Mesenchymal stem cell (in vitro differentiated cells and primary cell): ENCODE data around the gene JOSD1.

Experiments used
- DNase-seq: peaks from one replicate; pipeline ENCODE4 v3.0.0-alpha.2; 2013
- H2AFZ ChIP-seq: one replicate; pipeline ENCODE4 v1.6.1; 2013; ENCODE audit warnings: low read depth, mild to moderate bottlenecking, control low read depth, inconsistent platforms, low read length, moderate library complexity
- H2AK5ac ChIP-seq: 2 replicates; pipeline ENCODE4 v1.6.1; 2013; ENCODE audit warnings: low read length, moderate library complexity, mild to moderate bottlenecking, inconsistent platforms; ENCODE audit not compliant: severe bottlenecking
- H2BK120ac ChIP-seq: one replicate; pipeline ENCODE4 v1.6.1; 2013; ENCODE audit warnings: low read depth, mild to moderate bottlenecking, inconsistent platforms, low read length, moderate library complexity
- H2BK12ac ChIP-seq, 2 experiments: one replicate each; pipeline ENCODE4 v1.6.1; 2013; ENCODE audit warnings: inconsistent platforms in 2 of 2, low read length in 2 of 2, mild to moderate bottlenecking in 2 of 2, moderate library complexity in 2 of 2, control low read depth in 1 of 2
- H2BK15ac ChIP-seq: one replicate; pipeline ENCODE4 v1.6.1; 2013; ENCODE audit warnings: mild to moderate bottlenecking, low read depth, inconsistent platforms; ENCODE audit not compliant: poor library complexity, severe bottlenecking
- H2BK5ac ChIP-seq: 2 replicates; pipeline ENCODE4 v1.6.1; 2013; ENCODE audit warnings: low read depth, mild to moderate bottlenecking, low read length, control low read depth, inconsistent platforms; ENCODE audit not compliant: poor library complexity, severe bottlenecking
- H3K14ac ChIP-seq, 2 experiments: one replicate each; pipeline ENCODE4 v1.6.1; 2013; ENCODE audit warnings: inconsistent platforms in 2 of 2, low read length in 2 of 2, control low read depth in 1 of 2, mild to moderate bottlenecking in 1 of 2, moderate library complexity in 1 of 2
- H3K18ac ChIP-seq, 2 experiments: one replicate each; pipeline ENCODE4 v1.6.1; 2013; ENCODE audit warnings: inconsistent platforms in 2 of 2, low read length in 2 of 2, control low read depth in 1 of 2, low read depth in 1 of 2, mild to moderate bottlenecking in 1 of 2
- H3K23ac ChIP-seq, 2 experiments: one replicate each; pipeline ENCODE4 v1.6.1; 2013; ENCODE audit warnings: inconsistent platforms in 2 of 2, low read length in 2 of 2, mild to moderate bottlenecking in 2 of 2, moderate library complexity in 2 of 2, control low read depth in 1 of 2
- H3K27ac ChIP-seq: 2 replicates; pipeline ENCODE4 v1.5.1; 2013; ENCODE audit warnings: mild to moderate bottlenecking, moderate library complexity, low read length, control low read depth, inconsistent platforms; ENCODE audit not compliant: poor library complexity, severe bottlenecking
- H3K27me3 ChIP-seq, 2 experiments: 2 replicates each; pipeline versions ENCODE4 v1.6.1 to v1.7.0; 2013; ENCODE audit warnings: low read length in 2 of 2, mild to moderate bottlenecking in 2 of 2, moderate library complexity in 2 of 2, control low read depth in 1 of 2, inconsistent platforms in 1 of 2; ENCODE audit not compliant: control insufficient read depth in 1 of 2, insufficient read depth in 1 of 2
- H3K36me3 ChIP-seq, 2 experiments: 2 replicates each; pipeline versions ENCODE4 v1.6.1 to v1.7.0; 2013; ENCODE audit warnings: low read length in 2 of 2, control low read depth in 1 of 2, inconsistent platforms in 1 of 2, low read depth in 1 of 2, mild to moderate bottlenecking in 1 of 2; ENCODE audit not compliant: insufficient read depth in 2 of 2, control insufficient read depth in 1 of 2
- H3K4ac ChIP-seq, 2 experiments: one replicate each; pipeline ENCODE4 v1.6.1; 2013; ENCODE audit warnings: inconsistent platforms in 2 of 2, low read length in 2 of 2, mild to moderate bottlenecking in 2 of 2, moderate library complexity in 2 of 2, control low read depth in 1 of 2, low read depth in 1 of 2
- H3K4me1 ChIP-seq: 2 replicates; pipeline ENCODE4 v1.6.1; 2013; ENCODE audit warnings: low read depth, low read length, control low read depth; ENCODE audit not compliant: control insufficient read depth, insufficient read depth
- H3K4me2 ChIP-seq: 2 replicates; pipeline ENCODE4 v1.6.1; 2013; ENCODE audit warnings: low read length, mild to moderate bottlenecking, inconsistent platforms; ENCODE audit not compliant: poor library complexity, severe bottlenecking
- H3K4me3 ChIP-seq, 2 experiments: 2 replicates each; pipeline versions ENCODE4 v1.5.1 to v1.7.0; 2013; ENCODE audit warnings: low read length in 2 of 2, mild to moderate bottlenecking in 2 of 2, control low read depth in 1 of 2, low read depth in 1 of 2; ENCODE audit not compliant: insufficient read depth in 1 of 2
- H3K79me1 ChIP-seq: replicated peaks from 2 replicates; pipeline ENCODE4 v1.6.1; 2013; ENCODE audit warnings: mild to moderate bottlenecking, control low read depth, low read length, inconsistent platforms; ENCODE audit not compliant: poor library complexity, severe bottlenecking
- H3K9ac ChIP-seq: 2 replicates; pipeline ENCODE4 v1.7.0; 2013; ENCODE audit warnings: mild to moderate bottlenecking, low read length, moderate library complexity
- H3K9me3 ChIP-seq: 2 replicates; pipeline ENCODE4 v1.7.0; 2013; ENCODE audit warnings: mild to moderate bottlenecking, low read length; ENCODE audit not compliant: control insufficient read depth
- H4K8ac ChIP-seq: one replicate; pipeline ENCODE4 v1.6.1; 2013; ENCODE audit warnings: inconsistent platforms, mild to moderate bottlenecking, low read length, moderate library complexity
- H4K91ac ChIP-seq: one replicate; pipeline ENCODE4 v1.6.1; 2013; ENCODE audit warnings: mild to moderate bottlenecking, low read length, inconsistent platforms
- WGBS: methylation state at CpG from one replicate; pipeline ENCODE4 v1.1.7; 2013; ENCODE audit warnings: mixed read lengths; 5-methylcytosine and 5-hydroxymethylcytosine counted together

JOSD1 gene

DNA sequence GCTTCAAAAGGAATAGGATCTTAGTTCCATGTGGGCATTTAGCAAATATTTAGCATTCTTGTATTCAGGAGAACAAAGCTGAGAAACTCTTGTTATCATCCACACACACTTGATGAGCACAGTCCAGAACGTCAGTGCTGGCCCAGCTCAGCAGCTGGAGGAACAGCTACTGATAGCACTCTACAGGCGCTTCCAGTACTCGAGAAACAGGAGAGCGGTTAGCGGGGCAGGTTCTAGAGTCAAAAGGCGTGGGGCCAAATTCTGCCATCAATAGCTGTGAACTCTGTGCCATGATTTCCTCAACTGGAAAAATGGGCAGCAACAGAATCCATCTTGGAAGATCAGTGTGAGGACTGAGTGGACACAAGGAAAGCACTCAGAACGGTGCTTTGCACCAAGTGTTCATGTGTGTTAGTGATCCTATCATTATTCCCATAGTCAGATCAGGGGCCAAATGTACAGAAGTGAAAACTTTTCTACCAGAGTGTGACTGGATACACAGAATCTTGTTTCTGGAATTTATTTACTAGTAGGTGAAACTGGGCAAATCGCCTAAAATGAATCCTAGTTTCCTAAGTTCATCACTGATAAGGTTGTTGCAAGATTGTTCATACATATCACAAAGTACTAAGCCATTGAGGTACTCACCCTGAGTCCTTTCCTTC lies 3.2 kb downstream of the JOSD1 start:
- WGBS, result 74% methylated on average over 7 of the region's 8 CpGs
- no peak overlapping the region for H4K8ac ChIP-seq

DNA sequence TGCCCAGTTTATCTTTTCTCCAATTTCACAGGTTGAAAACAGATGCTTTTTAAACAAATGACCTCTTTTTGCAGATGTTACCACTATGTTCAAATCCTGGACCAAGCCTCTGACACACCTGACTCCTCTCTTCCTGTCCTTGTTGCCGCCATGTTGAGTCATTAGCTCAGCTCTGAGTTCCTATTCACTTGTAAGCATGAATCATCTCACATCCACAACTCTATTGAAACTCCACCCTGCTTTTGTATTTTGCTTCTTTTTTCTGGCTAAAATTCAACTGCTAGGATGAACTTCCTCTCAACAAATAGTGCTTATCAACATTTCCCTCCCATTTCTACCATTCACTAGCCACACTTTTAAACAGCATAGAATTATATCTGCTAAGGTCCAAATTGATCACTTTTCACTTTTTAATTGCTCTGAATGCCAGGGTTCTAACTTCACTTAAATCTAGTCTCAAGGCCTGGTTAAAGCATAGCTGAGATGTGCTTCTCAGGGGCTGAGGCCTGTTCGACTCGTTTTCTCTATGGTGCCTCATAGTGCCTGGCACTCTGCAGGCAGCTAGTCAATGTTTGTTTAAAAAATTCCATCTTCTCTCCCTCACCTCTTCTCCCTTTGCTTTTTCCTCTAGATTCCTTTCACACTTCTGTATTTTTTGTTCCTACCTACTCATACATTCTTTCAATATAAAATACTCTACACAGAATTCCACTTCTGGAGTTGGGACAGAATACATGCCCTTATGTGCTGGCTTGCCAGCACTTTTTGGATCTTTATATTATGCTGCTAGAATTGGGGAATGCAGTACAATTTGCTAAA lies 3.9 kb downstream of the JOSD1 start:
- Histone ChIP-seq H3K18ac (no peak overlapping the region), H3K27me3 (no peaks in the 10 kb centered on the region), H3K4me1 (peaks cover 18% of the 10 kb centered on the region), H4K8ac (no peak overlapping the region), H2AFZ (no peak overlapping the region), H2BK15ac (no peak overlapping the region), H3K36me3 (peaks cover 0 to 37% of the 10 kb centered on the region in 2 experiments), H2AK5ac (peak overlapping the region; percentile 47), H3K4me2 (peak overlapping the region; percentile 60), H3K27ac (peak overlapping the region; percentile 79), H2BK5ac (no peak overlapping the region), H3K14ac (no peak overlapping the region), H3K79me1 (peaks cover 7% of the 10 kb centered on the region), H3K23ac (no peak overlapping the region), H3K9me3 (no peaks in the 10 kb centered on the region), H3K4me3 (peak overlapping the region in 1 of 2 experiments; percentile 30), H2BK12ac (no peak overlapping the region), H3K9ac (peak overlapping the region; percentile 66), H4K91ac (no peak overlapping the region), H3K4ac (no peak overlapping the region), H2BK120ac (no peak overlapping the region)
- DNase-seq, result peak; percentile 73
- 23% methylated on average over 3 of the region's 3 CpGs for WGBS

More for the DNA sequence above, 3.2 kb downstream of the JOSD1 start:
- Histone ChIP-seq H3K27me3 (no peaks in the 10 kb centered on the region), H3K9ac (peak overlapping the region; percentile 66), H2BK12ac (no peak overlapping the region), H4K91ac (no peak overlapping the region), H2BK120ac (no peak overlapping the region), H3K4ac (no peak overlapping the region), H3K14ac (no peak overlapping the region), H3K4me1 (peaks cover 18% of the 10 kb centered on the region), H3K79me1 (peaks cover 6% of the 10 kb centered on the region), H3K23ac (no peak overlapping the region), H3K9me3 (no peaks in the 10 kb centered on the region), H3K27ac (peak overlapping the region; percentile 79), H3K4me2 (peak overlapping the region; percentile 76), H2BK5ac (no peak overlapping the region), H2BK15ac (no peak overlapping the region), H3K18ac (no peak overlapping the region), H3K36me3 (peaks cover 0 to 32% of the 10 kb centered on the region in 2 experiments), H3K4me3 (peak overlapping the region in 1 of 2 experiments; percentile 89), H2AFZ (no peak overlapping the region), H2AK5ac (peak overlapping the region; percentile 61)
- peak; percentile 53 for DNase-seq

GRCh38 chr22:38694940-38695339 lies 5.8 kb downstream of the JOSD1 start:
- Histone ChIP-seq H3K36me3 (peaks cover 11 to 53% of the 10 kb centered on the region in 2 experiments), H3K9ac (no peak overlapping the region), H3K27me3 (no peaks in the 10 kb centered on the region), H3K23ac (no peak overlapping the region), H3K27ac (no peak overlapping the region), H2BK15ac (no peak overlapping the region), H3K18ac (no peak overlapping the region), H3K14ac (no peak overlapping the region), H3K4me1 (peaks cover 12% of the 10 kb centered on the region), H3K4me2 (no peak overlapping the region), H3K79me1 (peaks cover 8% of the 10 kb centered on the region), H4K91ac (no peak overlapping the region), H4K8ac (no peak overlapping the region), H2BK5ac (no peak overlapping the region), H3K4me3 (no peak overlapping the region), H2AK5ac (no peak overlapping the region), H3K9me3 (no peaks in the 10 kb centered on the region), H2BK12ac (no peak overlapping the region), H2AFZ (no peak overlapping the region), H2BK120ac (no peak overlapping the region), H3K4ac (no peak overlapping the region)
- WGBS, result 68% methylated on average over 2 of the region's 3 CpGs
- no peak for DNase-seq

- H2BK12ac ChIP-seq, result no peak overlapping the region
- H3K4me2 ChIP-seq, result no peak overlapping the region
- H3K4me1 ChIP-seq, result peaks cover 14% of the 10 kb centered on the region
- H2BK5ac ChIP-seq, result no peak overlapping the region
- H3K4ac ChIP-seq, result no peak overlapping the region
- no peak overlapping the region for H2BK120ac ChIP-seq
- 37% methylated on average over 2 of the region's 2 CpGs for WGBS
- no peak overlapping the region for H3K27ac ChIP-seq
- H3K14ac ChIP-seq, result no peak overlapping the region
- no peak overlapping the region for H4K91ac ChIP-seq
- H3K27me3 ChIP-seq, result no peaks in the 10 kb centered on the region
- H4K8ac ChIP-seq, result no peak overlapping the region
- H3K23ac ChIP-seq, result no peak overlapping the region
- no peak overlapping the region for H3K4me3 ChIP-seq
- H2AFZ ChIP-seq, result no peak overlapping the region
- no peak overlapping the region for H2BK15ac ChIP-seq
- no peak overlapping the region for H3K9ac ChIP-seq
- H3K36me3 ChIP-seq, result peaks cover 15 to 58% of the 10 kb centered on the region in 2 experiments
- DNase-seq, result peak; percentile 93
- H3K79me1 ChIP-seq, result peaks cover 12% of the 10 kb centered on the region
- H3K18ac ChIP-seq, result no peak overlapping the region
- H3K9me3 ChIP-seq, result no peaks in the 10 kb centered on the region
- no peak overlapping the region for H2AK5ac ChIP-seq
These were observed 6.7 kb downstream of the JOSD1 start for GRCh38 chr22:38694049-38694448.
